T-cell (primary cell): ENCODE results near the gene NPSR1. TPM values are rescaled to one million over a fixed set of nuclear protein-coding genes. Genes with fewer than 3 reads are reported as not detected.

ENCODE experiments used
- ATAC-seq, 4 experiments: fragments of 200-7000 bp in 3 of 4; fragments of 150-1000 bp in 1 of 4; cut with Tn5 transposase; replicated peaks in 1 of 4; 1 replicate in 3 of 4; 2 replicates in 1 of 4; pipeline ENCODE4 v1.10.0; 2021; ENCODE audit warnings: moderate library complexity in 3 of 4, mild to moderate bottlenecking in 2 of 4, moderate number of reproducible peaks in 1 of 4
- CTCF ChIA-PET, 2 donors: fragments of 300-600 bp; sonication (Branson Sonifier 250); formaldehyde crosslinking; loops; one replicate each; lab custom pipeline; 2022; ENCODE audit warnings: antibody characterized with exemption in 2 of 2; lab: Charles Lee
- POLR2A ChIA-PET, 2 donors: fragments of 300-600 bp; sonication (Branson Sonifier 250); formaldehyde crosslinking; loops; one replicate each; lab custom pipeline; 2022; ENCODE audit warnings: antibody characterized with exemption in 2 of 2; lab: Charles Lee
- DNase-seq, 35 experiments: peaks; one replicate each; pipeline versions ENCODE4 v3.0.0 to v3.0.0-alpha.2; 2013 to 2023
- H3K27ac ChIP-seq: one replicate; pipeline ENCODE4 v1.5.1; 2013; ENCODE audit warnings: low read length
- H3K27me3 ChIP-seq, 2 experiments: replicated peaks in 1 of 2; 1 replicate in 1 of 2; 2 replicates in 1 of 2; pipeline versions ENCODE4 v1.6.1 to v1.7.0; 2013; ENCODE audit warnings: low read length in 1 of 2, mixed read lengths in 1 of 2; ENCODE audit not compliant: control insufficient read depth in 2 of 2, insufficient read depth in 2 of 2; ENCODE audit errors: extremely low read depth in 1 of 2
- H3K36me3 ChIP-seq, 2 donors: 1 replicate in 1 of 2; 2 replicates in 1 of 2; pipeline versions ENCODE4 v1.6.1 to v1.7.0; 2013; ENCODE audit warnings: low read length in 1 of 2; ENCODE audit not compliant: control insufficient read depth in 2 of 2, insufficient read depth in 1 of 2; ENCODE audit errors: extremely low read depth in 1 of 2
- H3K4me1 ChIP-seq, 2 experiments: 1 replicate in 1 of 2; 2 replicates in 1 of 2; pipeline versions ENCODE4 v1.6.1 to v1.7.0; 2013; ENCODE audit warnings: low read length in 2 of 2, mixed read lengths in 1 of 2; ENCODE audit not compliant: insufficient read depth in 2 of 2, control insufficient read depth in 1 of 2; ENCODE audit errors: extremely low read depth in 1 of 2
- H3K4me3 ChIP-seq, 2 donors: 1 replicate in 1 of 2; 2 replicates in 1 of 2; pipeline versions ENCODE4 v1.5.1 to v1.7.0; 2013; ENCODE audit warnings: mild to moderate bottlenecking in 2 of 2, low read length in 1 of 2, moderate library complexity in 1 of 2; ENCODE audit not compliant: control insufficient read depth in 1 of 2; ENCODE audit errors: extremely low read depth in 1 of 2
- H3K9me3 ChIP-seq: 2 replicates; pipeline ENCODE4 v1.7.0; 2013
- H3K27ac Mint-ChIP-seq, 2 donors: one replicate each; pipeline ENCODE4 v1.8.0; 2020 to 2021; ENCODE audit warnings: mild to moderate bottlenecking in 2 of 2, mixed read lengths in 2 of 2
- H3K27me3 Mint-ChIP-seq, 2 donors: one replicate each; pipeline ENCODE4 v1.8.0; 2021 to 2022; ENCODE audit warnings: mixed read lengths in 2 of 2
- H3K36me3 Mint-ChIP-seq: one replicate; pipeline ENCODE4 v1.8.0; 2021; ENCODE audit warnings: mixed read lengths
- H3K4me1 Mint-ChIP-seq, 3 donors: one replicate each; pipeline ENCODE4 v1.8.0; 2020 to 2022; ENCODE audit warnings: mixed read lengths in 3 of 3, mild to moderate bottlenecking in 1 of 3
- H3K4me3 Mint-ChIP-seq, 3 donors: one replicate each; pipeline ENCODE4 v1.8.0; 2020 to 2022; ENCODE audit warnings: mild to moderate bottlenecking in 3 of 3, mixed read lengths in 3 of 3, moderate library complexity in 3 of 3
- H3K9me3 Mint-ChIP-seq, 3 donors: one replicate each; pipeline ENCODE4 v1.8.0; 2020 to 2022; ENCODE audit warnings: mixed read lengths in 3 of 3
- WGBS: methylation state at CpG from one replicate; pipeline ENCODE4 v1.1.5; 2013; ENCODE audit warnings: missing lambda C conversion rate; ENCODE audit not compliant: insufficient coverage; 5-methylcytosine and 5-hydroxymethylcytosine counted together
- total RNA-seq, 35 experiments: library from RNA in 6 of 35; stranded (reverse) in 6 of 35; fragments of 120-200 nt in 1 of 35; gene quantifications; one replicate each; pipeline versions ENCODE4 v1.2.1 to v1.2.4 and lab custom pipeline; 2013 to 2026

Gene NPSR1
- total RNA-seq, 5 donors from 2014 or later (not counting 1 experiment from before 2014, with no cell fraction given), result not detected

DNA sequence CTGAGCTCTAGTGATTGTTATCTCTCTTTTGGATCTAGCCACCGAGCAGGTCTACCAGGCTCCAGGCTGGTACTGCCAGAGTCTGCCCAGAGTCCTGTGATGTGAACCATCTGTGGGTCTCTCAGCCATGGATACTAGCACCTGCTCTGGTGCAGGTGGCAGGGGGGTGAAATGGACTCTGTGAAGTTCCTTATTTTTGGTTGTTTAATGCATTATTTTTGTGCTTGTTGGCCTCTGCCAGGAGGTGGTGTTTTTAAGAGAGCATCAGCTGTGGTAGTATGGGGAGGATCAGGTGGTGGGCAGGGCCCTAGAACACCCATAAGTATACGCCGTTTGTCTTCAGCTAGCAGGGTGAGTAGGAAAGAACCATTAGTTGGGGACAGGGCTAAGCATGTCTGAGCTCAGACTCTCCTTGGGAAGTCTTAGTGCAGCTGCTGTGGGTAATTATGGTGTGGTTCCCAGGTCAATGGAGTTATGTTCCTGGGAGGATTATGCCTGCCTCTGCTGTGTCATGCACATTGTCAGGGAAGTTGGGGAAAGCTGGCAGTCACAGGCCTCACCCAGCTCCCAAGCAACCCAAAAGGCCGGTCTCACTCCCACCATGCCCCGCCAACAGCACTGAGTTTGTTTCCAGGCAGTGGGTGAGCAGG lies 81.8 kb downstream of the NPSR1 start:
- peaks cover 0 to 3% of the 10 kb centered on the region in 2 experiments for H3K27me3 ChIP-seq
- ChIA-PET CTCF (no interaction called here), POLR2A (no interaction called here)
- Mint-ChIP-seq H3K4me1 (no peaks in the 10 kb centered on the region), H3K27ac (no peak overlapping the region), H3K9me3 (peaks cover 0 to 5% (median 0%) of the 10 kb centered on the region in 3 donors), H3K36me3 (no peaks in the 10 kb centered on the region), H3K27me3 (peaks cover 11 to 14% of the 10 kb centered on the region in 2 donors), H3K4me3 (no peak overlapping the region)
- no peaks in the 10 kb centered on the region for H3K36me3 ChIP-seq
- H3K4me3 ChIP-seq, result no peak overlapping the region
- H3K4me1 ChIP-seq, result no peaks in the 10 kb centered on the region
- no peak overlapping the region for H3K27ac ChIP-seq
- H3K9me3 ChIP-seq, result no peaks in the 10 kb centered on the region
- DNase-seq (no peak), ATAC-seq (no peak)
- 72% methylated on average over 5 of the region's 5 CpGs for WGBS

DNA sequence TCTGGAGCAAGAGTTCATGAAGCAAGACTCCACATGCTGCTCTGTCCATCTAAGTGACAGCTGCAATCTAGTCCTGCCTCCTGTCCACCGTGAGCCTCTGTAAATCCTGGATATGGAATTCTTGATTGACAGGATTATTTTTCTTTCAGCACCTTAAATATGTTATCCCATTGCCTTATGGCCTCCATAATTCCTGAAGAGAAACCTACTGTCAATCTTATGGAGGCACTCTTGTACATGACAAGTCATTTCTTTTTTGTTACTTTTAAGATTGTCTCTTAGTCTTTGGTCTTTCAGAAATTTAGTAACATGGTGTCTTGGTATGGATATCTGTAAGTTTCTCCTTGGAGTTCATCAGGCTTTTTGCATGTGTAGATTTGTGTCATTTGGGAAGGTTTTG lies 82.8 kb downstream of the NPSR1 start:
- H3K9me3 Mint-ChIP-seq, result peaks cover 0 to 5% (median 0%) of the 10 kb centered on the region in 3 donors
- H3K9me3 ChIP-seq, result no peaks in the 10 kb centered on the region
- ChIA-PET POLR2A (no interaction called here), CTCF (no interaction called here)
- H3K4me3 ChIP-seq, result no peak overlapping the region
- WGBS, result no CpG with 5 or more reads among the region's 1 CpG
- H3K27ac Mint-ChIP-seq, result no peak overlapping the region
- H3K27me3 ChIP-seq, result peaks cover 0 to 3% of the 10 kb centered on the region in 2 experiments
- no peak overlapping the region for H3K27ac ChIP-seq
- peaks cover 11 to 14% of the 10 kb centered on the region in 2 donors for H3K27me3 Mint-ChIP-seq
- no peak overlapping the region for H3K4me3 Mint-ChIP-seq
- no peaks in the 10 kb centered on the region for H3K4me1 Mint-ChIP-seq
- ATAC-seq, result no peak
- no peak for DNase-seq
- no peaks in the 10 kb centered on the region for H3K4me1 ChIP-seq
- H3K36me3 Mint-ChIP-seq, result no peaks in the 10 kb centered on the region
- no peaks in the 10 kb centered on the region for H3K36me3 ChIP-seq

DNA sequence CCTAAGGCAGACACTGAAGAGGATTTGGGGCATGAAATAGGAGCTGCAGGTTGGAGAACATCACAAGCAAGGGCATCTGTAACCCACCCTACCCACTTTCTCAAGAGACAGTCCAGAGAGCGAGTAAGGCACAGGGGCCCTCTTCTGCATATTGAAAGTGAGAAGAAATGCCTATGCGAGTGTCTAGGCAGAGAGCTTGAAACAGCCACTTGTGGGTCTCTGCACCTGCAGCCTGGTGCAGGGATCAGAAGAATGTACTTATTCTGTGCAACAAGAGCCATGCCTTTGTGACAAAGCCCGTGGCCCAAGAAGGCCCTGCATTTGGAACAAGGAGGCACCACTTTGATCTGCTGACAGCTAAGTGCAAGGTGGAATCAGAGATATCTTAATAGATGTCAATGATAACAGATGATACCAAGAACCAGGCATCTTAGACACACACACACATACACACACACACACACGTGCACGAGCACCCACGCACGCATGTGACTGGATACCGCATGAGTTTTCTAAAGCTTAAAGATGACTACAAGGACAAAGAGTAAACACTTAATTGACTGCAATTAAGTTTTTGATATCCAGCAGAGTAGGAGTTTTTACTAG lies 89.3 kb downstream of the NPSR1 start:
- Mint-ChIP-seq H3K9me3 (peaks cover 0 to 5% (median 0%) of the 10 kb centered on the region in 3 donors), H3K4me1 (no peaks in the 10 kb centered on the region), H3K27me3 (peaks cover 9 to 17% of the 10 kb centered on the region in 2 donors), H3K27ac (no peak overlapping the region), H3K4me3 (no peak overlapping the region), H3K36me3 (no peaks in the 10 kb centered on the region)
- Histone ChIP-seq H3K9me3 (no peaks in the 10 kb centered on the region), H3K27me3 (no peaks in the 10 kb centered on the region), H3K4me3 (no peak overlapping the region), H3K36me3 (no peaks in the 10 kb centered on the region), H3K4me1 (no peaks in the 10 kb centered on the region), H3K27ac (no peak overlapping the region)
- ChIA-PET POLR2A (no interaction called here), CTCF (no interaction called here)
- DNase-seq (no peak), ATAC-seq (no peak)
- 86% methylated on average over 1 of the region's 8 CpGs for WGBS

DNA sequence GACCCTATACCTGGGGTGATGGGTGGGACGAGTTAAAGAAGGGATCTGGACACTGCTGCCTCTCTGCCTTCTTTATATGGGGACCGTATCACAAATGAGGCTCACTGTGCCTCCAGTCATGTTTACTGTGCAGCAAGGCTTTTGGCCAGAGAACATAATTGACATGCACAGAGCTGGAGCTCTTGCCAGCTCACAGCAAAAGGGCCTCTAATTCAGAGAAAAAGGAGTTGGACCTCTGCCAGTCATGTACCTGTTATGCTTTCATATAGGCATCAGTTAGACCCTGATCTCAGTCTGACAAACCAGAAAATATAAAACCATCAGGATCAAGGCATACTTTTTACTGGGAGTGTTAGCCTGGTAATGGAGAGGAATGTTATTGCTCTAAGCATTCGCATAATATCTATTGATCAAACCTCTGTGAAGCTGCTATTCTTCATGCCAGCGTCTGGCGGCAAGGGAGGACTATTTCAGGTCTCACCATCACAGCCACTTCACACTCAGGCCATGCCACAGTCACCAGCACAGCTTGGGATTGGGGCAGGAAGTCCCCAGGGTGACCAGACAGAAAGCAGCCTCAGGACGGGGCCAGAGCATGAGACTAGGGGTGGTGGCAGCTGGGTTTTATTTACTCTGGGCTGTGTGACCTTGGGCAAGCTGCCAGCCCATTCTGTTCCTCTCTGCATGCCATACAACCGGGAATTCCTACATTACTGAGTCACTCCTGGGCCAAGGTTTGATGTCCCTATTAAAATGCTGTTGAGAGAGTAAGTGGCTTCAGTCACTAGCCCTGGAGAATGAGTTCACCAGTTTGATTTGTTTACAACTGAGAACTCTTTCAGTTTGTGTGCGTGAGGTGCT lies 90.1 kb downstream of the NPSR1 start:
- no peaks in the 10 kb centered on the region for H3K36me3 ChIP-seq
- no peak overlapping the region for H3K4me3 Mint-ChIP-seq
- ChIA-PET POLR2A (no interaction called here), CTCF (no interaction called here)
- H3K4me1 ChIP-seq, result no peaks in the 10 kb centered on the region
- no peak overlapping the region for H3K4me3 ChIP-seq
- H3K4me1 Mint-ChIP-seq, result no peaks in the 10 kb centered on the region
- no peak overlapping the region for H3K27ac Mint-ChIP-seq
- no peaks in the 10 kb centered on the region for H3K27me3 ChIP-seq
- H3K36me3 Mint-ChIP-seq, result no peaks in the 10 kb centered on the region
- ATAC-seq, result no peak
- H3K9me3 Mint-ChIP-seq, result peaks cover 0 to 3% (median 0%) of the 10 kb centered on the region in 3 donors
- peaks cover 12 to 13% of the 10 kb centered on the region in 2 donors for H3K27me3 Mint-ChIP-seq
- no peak for DNase-seq
- H3K9me3 ChIP-seq, result no peaks in the 10 kb centered on the region
- no peak overlapping the region for H3K27ac ChIP-seq
- 82% methylated on average over 5 of the region's 8 CpGs for WGBS

DNA sequence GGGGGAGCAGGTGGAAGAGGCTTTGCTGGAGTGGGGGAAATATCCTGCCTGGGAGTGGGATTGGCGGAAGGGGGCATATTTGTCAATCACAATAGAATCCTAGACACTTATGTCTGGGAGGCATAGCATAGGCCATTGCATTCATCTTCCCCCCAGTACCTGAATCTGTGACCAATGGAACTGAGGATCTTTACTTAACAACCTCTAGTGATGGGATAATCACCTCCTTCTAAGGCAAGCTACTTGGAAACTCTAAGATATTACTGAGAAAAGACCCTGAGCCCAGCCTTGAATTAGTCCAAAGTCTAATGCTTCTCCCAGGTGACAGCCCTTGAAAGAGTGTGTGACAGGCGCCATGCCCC lies 90.7 kb downstream of the NPSR1 start:
- Mint-ChIP-seq H3K4me3 (no peak overlapping the region), H3K27me3 (peaks cover 10 to 11% of the 10 kb centered on the region in 2 donors), H3K4me1 (no peaks in the 10 kb centered on the region), H3K9me3 (no peaks in the 10 kb centered on the region), H3K36me3 (no peaks in the 10 kb centered on the region), H3K27ac (no peak overlapping the region)
- no peak for DNase-seq
- Histone ChIP-seq H3K9me3 (no peaks in the 10 kb centered on the region), H3K36me3 (no peaks in the 10 kb centered on the region), H3K4me3 (no peak overlapping the region), H3K4me1 (no peaks in the 10 kb centered on the region), H3K27me3 (no peaks in the 10 kb centered on the region), H3K27ac (no peak overlapping the region)
- ATAC-seq, result no peak
- CTCF ChIA-PET, result no interaction called here
- no CpG with 5 or more reads among the region's 2 CpGs for WGBS
- POLR2A ChIA-PET, result no interaction called here

DNA sequence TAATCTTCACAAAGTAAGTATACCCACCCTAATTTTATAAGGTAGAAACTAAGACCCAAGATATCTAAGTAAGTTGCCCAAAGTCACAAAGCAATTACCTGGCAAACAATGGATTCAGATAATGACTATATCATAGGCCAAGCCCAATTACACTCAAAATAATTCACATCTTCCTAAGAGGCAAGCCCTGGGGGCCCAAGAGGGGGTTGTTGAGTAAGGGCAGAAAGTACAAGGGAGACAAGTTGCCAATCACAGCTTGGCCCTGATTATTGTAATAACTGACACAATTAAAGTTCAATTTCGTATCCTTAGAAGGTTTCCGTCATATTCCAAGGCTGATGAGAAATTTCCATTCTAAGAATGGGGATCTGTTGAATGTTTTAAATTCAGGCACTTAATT lies 91.4 kb downstream of the NPSR1 start:
- Histone ChIP-seq H3K4me3 (no peak overlapping the region), H3K27ac (no peak overlapping the region), H3K36me3 (no peaks in the 10 kb centered on the region), H3K4me1 (no peaks in the 10 kb centered on the region), H3K9me3 (no peaks in the 10 kb centered on the region), H3K27me3 (no peaks in the 10 kb centered on the region)
- CTCF ChIA-PET, result no interaction called here
- no peaks in the 10 kb centered on the region for H3K9me3 Mint-ChIP-seq
- H3K4me1 Mint-ChIP-seq, result no peaks in the 10 kb centered on the region
- peaks cover 7 to 11% of the 10 kb centered on the region in 2 donors for H3K27me3 Mint-ChIP-seq
- H3K36me3 Mint-ChIP-seq, result no peaks in the 10 kb centered on the region
- no peak for DNase-seq
- H3K27ac Mint-ChIP-seq, result no peak overlapping the region
- POLR2A ChIA-PET, result interaction anchor here in 1 of 2 donors (0.6 kb wide), 1 partner anchor 13 kb away, joined by 5 read pairs; no protein-coding TSS in a partner anchor
- no peak overlapping the region for H3K4me3 Mint-ChIP-seq
- no peak for ATAC-seq
- no CpG with 5 or more reads among the region's 2 CpGs for WGBS
